Caki2 (cell line): ENCODE measurements around the gene CXCR6. TPM values are rescaled to one million over a fixed set of nuclear protein-coding genes. Genes with fewer than 3 reads are reported as not detected.
A peak's percentile ranks its signal among the peaks of the same experiment; 100 is the strongest.

Experiments
- DNase-seq: peaks from one replicate; pipeline ENCODE4 v3.0.0-alpha.2; 2015; ENCODE audit warnings: low read depth
- in situ Hi-C: cut with HindIII; loops from 2 replicates; pipeline ENCODE4 v1.10.0; 2016; ENCODE audit warnings: low sequenced_read_pairs, low pct_unique_long_range_greater_than_20kb, mixed read lengths
- total RNA-seq: library from RNA; depleted of rRNA; stranded (reverse); fragments of >200 nt; shearing (Covaris generic); gene quantifications from 2 replicates; pipeline ENCODE4 v1.2.3, GENCODE V29; 2014; ENCODE audit warnings: low replicate concordance

CXCR6 gene
- total RNA-seq, 1 experiment from 2014 or later, result not detected

GRCh38 chr3:45917146-45917898, 25.9 kb upstream of the CXCR6 start:
- no peak for DNase-seq
- in situ Hi-C loops, result no loop called here

GRCh38 chr3:45921158-45922038, 21.9 kb upstream of the CXCR6 start:
- in situ Hi-C loops, result no loop called here
- DNase-seq, result no peak

DNA sequence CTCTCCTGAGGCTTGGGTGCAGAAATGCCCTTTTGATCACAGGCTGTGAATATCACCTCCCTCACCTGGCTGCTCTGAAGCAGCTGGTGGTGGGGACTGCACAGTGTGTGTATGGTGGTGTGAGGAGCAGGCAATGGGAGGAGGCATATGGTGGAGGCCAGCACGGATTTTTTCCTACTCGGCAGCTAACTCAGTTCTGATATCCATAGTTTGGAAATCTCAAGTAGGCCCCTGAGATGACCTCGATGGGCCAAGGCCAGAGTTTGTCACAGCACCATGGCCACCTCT, 21.3 kb upstream of the CXCR6 start:
- in situ Hi-C loops, result no loop called here
- DNase-seq, result no peak

DNA sequence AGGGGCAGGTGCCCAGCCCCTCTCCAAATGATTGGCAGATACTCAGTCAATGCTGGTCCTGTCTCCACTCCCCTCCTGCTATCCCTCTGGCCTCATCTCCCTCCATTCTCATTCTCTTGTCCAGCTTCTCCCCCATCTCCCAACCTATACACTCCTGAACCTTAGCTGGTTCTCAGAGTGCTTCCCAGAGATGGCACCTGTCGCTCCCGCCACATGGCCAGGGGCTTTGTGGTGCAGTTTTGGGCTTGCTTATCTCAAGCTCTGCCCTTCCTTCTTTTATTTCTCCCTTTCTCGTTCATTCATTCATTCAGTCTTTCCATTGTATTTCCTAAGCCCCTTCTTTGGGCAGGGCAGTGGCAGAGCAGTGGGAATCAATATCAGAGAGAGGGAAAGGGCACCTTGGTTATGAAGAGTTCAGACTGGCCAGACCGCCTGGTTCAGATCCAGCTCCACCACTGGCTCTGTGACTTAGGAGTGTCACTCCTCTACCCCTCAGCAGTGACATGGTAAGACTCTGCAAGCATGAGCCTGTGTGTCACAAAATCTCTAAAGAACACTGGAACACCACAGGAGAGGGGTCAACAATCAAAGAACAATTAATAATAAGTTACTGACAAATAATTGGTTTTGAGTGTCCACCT, 20.2 kb upstream of the CXCR6 start:
- no peak for DNase-seq
- in situ Hi-C loops, result no loop called here

DNA sequence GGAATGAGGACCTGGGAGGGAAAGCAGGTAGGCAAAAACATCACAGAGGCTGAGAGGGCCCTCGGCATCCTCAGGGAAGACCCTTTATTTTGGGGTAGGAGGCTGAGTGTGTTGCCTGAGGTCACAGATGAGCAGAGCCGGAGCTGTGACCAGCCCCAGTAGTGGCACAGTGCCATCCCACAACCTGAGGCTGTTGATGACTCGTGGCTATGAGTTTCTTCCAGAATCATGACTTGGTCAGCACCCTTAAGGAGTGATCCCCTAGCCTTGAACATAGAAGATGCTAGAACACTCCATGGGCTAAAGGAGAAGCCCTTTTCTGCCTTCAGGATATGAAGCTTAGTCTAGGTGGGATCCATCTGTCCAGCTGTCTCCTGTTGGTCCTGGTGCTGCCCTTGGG, 19.5 kb upstream of the CXCR6 start:
- in situ Hi-C loops, result no loop called here
- peak; percentile 25 for DNase-seq

GRCh38 chr3:45927881-45928280, 15.4 kb upstream of the CXCR6 start:
- in situ Hi-C loops, result no loop called here
- no peak for DNase-seq

GRCh38 chr3:45929042-45929679, 14.1 kb upstream of the CXCR6 start:
- DNase-seq, result peak; percentile 41
- in situ Hi-C loops, result no loop called here

DNA sequence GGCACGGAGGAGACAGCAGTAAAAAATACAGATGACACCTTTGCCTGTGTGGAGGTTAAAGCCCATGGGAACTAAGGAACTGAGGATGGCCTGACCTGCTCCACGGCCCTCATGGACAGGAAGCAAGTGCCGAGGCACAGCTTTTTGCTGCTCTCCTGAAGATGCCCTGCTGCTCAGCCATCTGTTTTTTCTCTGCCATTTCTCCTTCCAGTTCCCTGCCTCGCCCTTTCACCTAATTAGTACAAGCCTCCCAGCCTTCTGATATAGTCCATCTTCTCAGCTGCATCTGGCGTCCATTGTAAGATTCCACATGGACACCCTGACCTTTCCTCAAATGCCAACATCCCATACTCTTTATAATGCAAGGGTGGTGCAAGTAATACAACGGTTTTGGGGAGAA, 11.8 kb upstream of the CXCR6 start:
- DNase-seq, result no peak
- in situ Hi-C loops, result no loop called here

DNA sequence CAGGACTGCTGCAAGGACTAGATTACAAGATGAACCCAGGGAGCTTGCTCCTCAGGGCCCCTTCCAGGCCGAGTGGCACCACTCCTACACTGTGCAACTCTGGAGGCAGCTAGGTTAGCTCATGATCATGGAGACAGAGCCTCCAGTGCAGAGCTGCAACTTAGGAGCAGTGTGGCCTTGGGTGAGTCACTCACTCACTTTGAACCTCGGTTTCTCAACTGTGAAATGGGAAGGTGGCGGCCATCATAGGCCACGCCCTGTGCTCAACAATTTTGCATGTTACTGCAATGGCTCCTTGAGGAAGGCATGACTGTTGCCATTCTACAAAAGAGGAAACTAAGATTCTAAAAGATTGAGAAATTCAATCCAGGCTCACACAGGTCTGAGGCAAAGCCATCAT, 11.2 kb upstream of the CXCR6 start:
- in situ Hi-C loops, result no loop called here
- DNase-seq, result no peak

DNA sequence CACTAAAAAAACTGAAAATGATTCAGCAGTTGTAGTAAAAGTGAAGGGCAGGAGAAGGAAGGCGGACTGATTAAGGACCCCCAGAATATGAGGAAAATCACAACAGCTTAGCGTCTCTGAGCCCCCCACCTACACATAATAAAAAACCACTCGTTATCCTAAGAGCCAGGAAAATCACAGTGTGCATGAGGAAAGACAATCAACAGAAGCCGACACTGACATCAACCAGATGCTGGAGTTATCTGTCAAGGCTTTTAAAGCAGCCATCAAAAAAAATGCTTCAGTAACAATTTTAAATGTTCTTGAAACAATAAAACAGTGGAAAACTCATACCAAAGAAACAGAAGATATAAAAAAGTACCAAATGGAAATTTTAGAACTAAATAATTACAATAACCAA, 9.7 kb upstream of the CXCR6 start:
- in situ Hi-C loops, result no loop called here
- DNase-seq, result no peak

DNA sequence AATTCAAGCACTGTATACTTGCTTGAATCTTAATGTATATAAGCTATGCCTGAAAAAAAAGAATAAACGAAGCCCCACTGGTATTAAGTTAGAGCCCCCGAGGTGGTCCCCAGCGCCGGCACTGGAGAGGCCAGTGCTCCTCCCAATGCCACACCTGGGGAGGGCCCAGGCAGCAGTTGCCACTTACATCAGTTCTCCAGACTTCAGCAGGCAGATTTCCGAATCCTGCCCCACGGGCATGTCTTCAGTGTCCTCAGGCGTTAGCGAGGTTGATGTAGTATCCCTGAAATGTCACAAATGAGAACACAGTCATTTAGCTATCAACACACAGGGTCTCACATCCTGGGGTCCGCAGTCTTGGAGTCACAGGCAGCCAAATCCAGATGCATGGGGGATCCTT, 7.0 kb upstream of the CXCR6 start:
- no peak for DNase-seq
- in situ Hi-C loops, result no loop called here

DNA sequence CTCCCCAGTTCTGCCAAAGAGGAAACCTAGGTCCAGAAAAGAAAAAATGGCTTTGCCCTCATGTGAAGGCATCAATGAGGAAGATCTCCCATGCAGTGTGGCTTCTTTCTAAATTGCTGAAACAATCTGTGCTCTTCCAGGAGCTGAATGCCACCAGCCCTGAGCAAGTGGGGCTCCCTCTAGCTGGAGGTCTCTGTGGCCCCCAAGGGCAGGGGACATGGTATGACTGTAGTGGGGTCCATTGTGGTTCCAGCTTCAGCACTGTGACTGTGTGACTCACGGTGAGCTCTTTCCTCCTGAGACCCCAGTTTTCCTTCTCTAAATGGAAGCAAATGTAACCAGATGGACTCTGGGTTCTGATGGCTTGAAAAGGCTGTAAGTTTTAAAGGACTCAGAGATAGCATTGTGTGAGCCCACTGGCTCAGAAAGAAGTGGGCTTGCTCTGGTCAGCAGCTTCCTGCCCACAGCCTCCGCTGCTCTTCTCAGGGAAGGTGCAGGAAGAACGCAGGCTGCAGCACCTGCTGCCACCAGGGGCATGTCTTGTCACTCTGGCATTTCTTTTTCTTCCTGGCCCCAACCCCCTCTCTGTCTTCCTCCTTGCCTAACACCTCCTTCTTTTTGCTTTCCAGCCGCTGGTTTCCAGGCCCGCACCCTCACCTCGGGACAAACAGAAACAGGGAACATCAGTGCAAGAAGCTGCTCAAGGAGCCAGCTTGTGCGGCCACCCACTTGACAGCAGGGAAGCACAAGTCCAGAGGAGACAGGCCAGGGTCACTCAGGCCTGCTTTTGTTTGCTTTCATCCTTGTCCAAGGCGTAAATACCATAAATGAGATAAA, 5.8 kb upstream of the CXCR6 start:
- DNase-seq, result no peak
- in situ Hi-C loops, result no loop called here

- no peak for DNase-seq
- in situ Hi-C loops, result no loop called here
These were observed 5.2 kb upstream of the CXCR6 start for GRCh38 chr3:45938043-45938435.

- in situ Hi-C loops, result no loop called here
- peak; percentile 48 for DNase-seq
These were observed 4.4 kb upstream of the CXCR6 start for GRCh38 chr3:45938864-45939263.

- in situ Hi-C loops, result no loop called here
These were observed 3.9 kb upstream of the CXCR6 start for GRCh38 chr3:45939341-45939771.

DNA sequence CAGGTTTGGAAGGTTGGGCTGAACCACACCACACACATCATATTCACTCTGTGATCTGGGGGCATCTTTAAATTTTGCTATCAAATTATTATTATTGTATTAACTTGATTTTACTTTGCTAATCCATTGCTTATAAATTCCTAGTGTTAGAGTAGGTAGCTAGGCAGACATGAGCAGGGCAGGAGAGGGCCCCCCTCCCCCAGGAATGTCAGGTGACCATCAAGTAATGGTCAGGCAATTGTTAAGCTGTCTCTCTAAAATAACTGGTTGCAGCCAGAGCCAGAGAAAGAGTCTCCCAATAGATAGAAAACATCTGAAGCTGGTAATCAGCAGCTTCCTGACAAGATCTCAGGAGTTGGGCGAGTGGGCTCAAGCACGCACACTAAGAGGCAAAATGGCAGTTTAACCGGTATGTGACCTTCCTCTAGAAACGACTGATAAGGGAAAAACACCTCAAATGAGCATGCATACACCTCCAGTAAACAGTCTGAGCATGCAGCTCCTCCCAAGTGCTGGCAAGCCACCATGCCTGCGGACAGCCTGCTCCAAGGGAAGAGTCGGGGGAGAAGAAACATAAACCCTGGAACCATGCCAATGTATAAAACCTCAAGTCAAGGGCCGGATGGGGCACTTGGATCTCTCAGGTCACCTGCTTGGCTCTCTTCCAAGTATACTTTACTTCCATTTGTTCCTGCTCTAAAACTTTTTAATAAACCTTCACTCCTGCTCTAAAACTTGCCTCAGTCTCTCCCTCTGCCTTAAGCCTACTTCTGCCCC, 3.1 kb upstream of the CXCR6 start:
- no peak for DNase-seq
- in situ Hi-C loops, result no loop called here

More at GRCh38 chr3:45939341-45939771, 3.9 kb upstream of the CXCR6 start:
- no peak for DNase-seq

DNA sequence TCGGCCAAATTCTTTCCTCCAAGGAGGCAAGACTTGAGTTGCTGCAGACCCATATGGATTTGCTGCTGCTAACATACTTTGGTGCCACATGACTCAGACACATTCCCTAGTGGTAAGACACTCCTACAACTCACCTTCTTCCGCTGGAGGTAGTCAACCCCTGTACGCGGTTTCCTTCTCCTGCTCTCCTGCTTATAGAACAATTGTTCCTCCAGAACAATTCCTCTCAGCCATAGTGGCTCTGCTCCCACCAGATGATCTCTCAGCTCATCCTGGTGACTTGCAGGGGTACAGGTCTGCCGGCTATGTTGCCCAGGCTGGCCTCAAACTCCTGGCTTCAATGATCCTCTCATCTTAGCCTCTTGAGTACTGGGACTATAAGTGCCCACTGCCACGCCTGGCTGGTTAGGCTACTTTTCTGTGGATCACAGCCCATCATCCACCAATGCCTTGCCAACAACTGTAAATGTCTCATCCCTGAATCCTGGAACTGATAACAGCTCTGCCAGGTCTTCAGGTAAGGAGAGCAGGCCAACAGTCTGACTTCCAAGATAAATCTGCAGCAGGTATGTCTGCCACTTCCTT, 2.4 kb upstream of the CXCR6 start:
- in situ Hi-C loops, result no loop called here
- DNase-seq, result no peak
